ENCODE results near the gene ZFP2. TPM values are rescaled to one million over a fixed set of nuclear protein-coding genes. Genes with fewer than 3 reads are reported as not detected.
"Not testable (repeated sequence)": the region's sequence is repeated elsewhere in the genome, so short reads cannot be mapped to it uniquely, and the experiment has no call there.

ZFP2 gene
- polyA plus RNA-seq, 3 donors: 0.19 TPM; not detected in 2

GRCh38 chr5:178859625-178860521, 35.8 kb upstream of the ZFP2 start, which contains the start of gene ZNF354B:
ZNF354B (plus strand) TSS chr5:178859953; CDS start chr5:178861048, 1,095 bp downstream.
- H3K9me3 Mint-ChIP-seq: peaks cover under 1 to 34% (median 13%) of the 10 kb centered on the region in 7 donors
- peaks cover 27 to 32% of the 10 kb centered on the region in 2 donors for H3K36me3 Mint-ChIP-seq

DNA sequence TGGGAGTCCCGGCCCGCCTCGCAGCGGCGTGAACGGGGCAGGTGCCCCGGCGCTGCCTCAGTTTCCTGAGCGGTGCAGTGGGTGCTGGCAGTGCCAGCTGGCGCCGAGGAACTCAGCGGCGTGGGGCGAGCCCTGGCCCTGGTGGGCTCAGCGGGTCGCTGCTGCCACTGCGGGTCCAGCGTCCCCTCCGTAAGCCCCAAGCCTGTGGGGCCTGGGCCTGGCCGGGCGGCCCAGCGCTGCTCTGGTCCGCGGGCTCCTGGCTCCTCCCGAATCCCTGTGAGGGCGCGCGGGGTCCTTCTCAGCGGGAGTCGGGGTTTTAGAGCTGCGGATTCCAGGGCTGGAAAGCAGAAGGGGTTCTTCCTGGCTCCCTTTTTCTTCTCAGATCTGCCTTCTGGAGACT, 35.1 kb upstream of the ZFP2 start:
- WGBS (ENCODE audit: insufficient coverage): no CpG with 5 or more reads among the region's 31 CpGs
- Mint-ChIP-seq H3K4me3 (peak overlapping the region; percentile 78 to 86), H3K4me1 (peaks cover 12% of the 10 kb centered on the region), H3K36me3 (peaks cover 35 to 39% of the 10 kb centered on the region in 2 donors), H3K9me3 (peaks cover 4 to 38% (median 17%) of the 10 kb centered on the region in 7 donors)
- H3K27me3 ChIP-seq (ENCODE audit: control insufficient read depth in 2 of 2, insufficient read depth in 2 of 2, low read length in 2 of 2); H3K79me2 ChIP-seq (ENCODE audit: insufficient read depth, low read length); intact Hi-C loops (cut with micrococcal nuclease); H3K27ac Mint-ChIP-seq; DNase-seq; H3K27me3 Mint-ChIP-seq (ENCODE audit: low read depth in 3 of 3); H3K4me1 ChIP-seq (ENCODE audit: control insufficient read depth in 1 of 2, insufficient read depth in 2 of 2, low read length in 2 of 2); H4K20me1 ChIP-seq (ENCODE audit: insufficient read depth, low read length); H3K27ac ChIP-seq (ENCODE audit: low read depth in 1 of 2, low read length in 2 of 2): not testable (repeated sequence)
- H2AFZ ChIP-seq (ENCODE audit: insufficient read depth, low read depth, low read length, poor library complexity, severe bottlenecking): peak overlapping the region; percentile 86
- peak overlapping the region; percentile 80 for H3K9ac ChIP-seq (ENCODE audit: insufficient read depth, low read length, poor library complexity, severe bottlenecking)
- peak overlapping the region; percentile 46 to 82 (median 80) for H3K4me3 ChIP-seq (replicated peaks in 1 of 3; ENCODE audit: low read depth in 2 of 3, low read length in 3 of 3)
- peaks cover 10 to 16% of the 10 kb centered on the region in 2 donors for H3K9me3 ChIP-seq (replicated peaks in 1 of 2; ENCODE audit: control insufficient read depth in 1 of 2, insufficient read depth in 1 of 2, low read length in 2 of 2)
- H3K36me3 ChIP-seq (replicated peaks in 1 of 2; ENCODE audit: control insufficient read depth in 1 of 2, insufficient read depth in 2 of 2, low read length in 2 of 2): peaks cover 11 to 34% of the 10 kb centered on the region in 2 donors
- peak overlapping the region; percentile 80 for H3K4me2 ChIP-seq (replicated peaks; ENCODE audit: extremely low read depth, low read length, poor library complexity, severe bottlenecking)

More at GRCh38 chr5:178859625-178860521, 35.8 kb upstream of the ZFP2 start, which contains the start of gene ZNF354B:
- Mint-ChIP-seq H3K27me3 (ENCODE audit: low read depth in 3 of 3) (peaks cover 0 to 5% (median 3%) of the 10 kb centered on the region in 3 donors), H3K27ac (peak within 1 kb of the TSS in 6 of 7 donors; percentile 27 to 79 (median 68)), H3K4me1 (peaks cover 12% of the 10 kb centered on the region), H3K4me3 (peak within 1 kb of the TSS; percentile 83 to 94)
- TF ChIP-seq, protein P1, sequence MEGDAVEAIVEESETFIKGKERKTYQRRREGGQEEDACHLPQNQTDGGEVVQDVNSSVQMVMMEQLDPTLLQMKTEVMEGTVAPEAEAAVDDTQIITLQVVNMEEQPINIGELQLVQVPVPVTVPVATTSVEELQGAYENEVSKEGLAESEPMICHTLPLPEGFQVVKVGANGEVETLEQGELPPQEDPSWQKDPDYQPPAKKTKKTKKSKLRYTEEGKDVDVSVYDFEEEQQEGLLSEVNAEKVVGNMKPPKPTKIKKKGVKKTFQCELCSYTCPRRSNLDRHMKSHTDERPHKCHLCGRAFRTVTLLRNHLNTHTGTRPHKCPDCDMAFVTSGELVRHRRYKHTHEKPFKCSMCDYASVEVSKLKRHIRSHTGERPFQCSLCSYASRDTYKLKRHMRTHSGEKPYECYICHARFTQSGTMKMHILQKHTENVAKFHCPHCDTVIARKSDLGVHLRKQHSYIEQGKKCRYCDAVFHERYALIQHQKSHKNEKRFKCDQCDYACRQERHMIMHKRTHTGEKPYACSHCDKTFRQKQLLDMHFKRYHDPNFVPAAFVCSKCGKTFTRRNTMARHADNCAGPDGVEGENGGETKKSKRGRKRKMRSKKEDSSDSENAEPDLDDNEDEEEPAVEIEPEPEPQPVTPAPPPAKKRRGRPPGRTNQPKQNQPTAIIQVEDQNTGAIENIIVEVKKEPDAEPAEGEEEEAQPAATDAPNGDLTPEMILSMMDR (IDR thresholded peaks at IDR 0.05): no peak
- Histone ChIP-seq H3K9ac (ENCODE audit: insufficient read depth, low read length, poor library complexity, severe bottlenecking) (peak within 1 kb of the TSS; percentile 80), H3K4me3 (replicated peaks in 1 of 3; ENCODE audit: low read depth in 2 of 3, low read length in 3 of 3) (peak within 1 kb of the TSS; percentile 46 to 82 (median 80)), H2AFZ (ENCODE audit: insufficient read depth, low read depth, low read length, poor library complexity, severe bottlenecking) (peak within 1 kb of the TSS; percentile 86), H3K4me2 (replicated peaks; ENCODE audit: extremely low read depth, low read length, poor library complexity, severe bottlenecking) (peak within 1 kb of the TSS; percentile 80), H3K79me2 (ENCODE audit: insufficient read depth, low read length) (no peaks in the 10 kb centered on the region), H3K27ac (ENCODE audit: low read depth in 1 of 2, low read length in 2 of 2) (peak within 1 kb of the TSS in 1 of 2 donors; percentile 62), H3K36me3 (replicated peaks in 1 of 2; ENCODE audit: control insufficient read depth in 1 of 2, insufficient read depth in 2 of 2, low read length in 2 of 2) (peaks cover 8 to 27% of the 10 kb centered on the region in 2 donors), H3K27me3 (ENCODE audit: control insufficient read depth in 2 of 2, insufficient read depth in 2 of 2, low read length in 2 of 2) (no peaks in the 10 kb centered on the region), H3K4me1 (ENCODE audit: control insufficient read depth in 1 of 2, insufficient read depth in 2 of 2, low read length in 2 of 2) (peaks cover 2 to 5% of the 10 kb centered on the region in 2 donors), H3K9me3 (replicated peaks in 1 of 2; ENCODE audit: control insufficient read depth in 1 of 2, insufficient read depth in 1 of 2, low read length in 2 of 2) (peaks cover 4 to 8% of the 10 kb centered on the region in 2 donors), H4K20me1 (ENCODE audit: insufficient read depth, low read length) (no peaks in the 10 kb centered on the region)
- under 1% methylated on average over 76 of the region's 86 CpGs for WGBS (ENCODE audit: insufficient coverage)
- DNase-seq: peak; percentile 82 to 87 (median 84)
- intact Hi-C loops (cut with micrococcal nuclease): loop anchor here (5.0 kb wide), 1 partner anchor 128 kb away; the partner anchor contains the start of gene ZNF354A (in 2 of the 2)
